ENCODE data around the gene OGFOD2. TPM values are rescaled to one million over a fixed set of nuclear protein-coding genes. Genes with fewer than 3 reads are reported as not detected.
"Not testable (repeated sequence)": the region's sequence is repeated elsewhere in the genome, so short reads cannot be mapped to it uniquely, and the experiment has no call there.

Gene OGFOD2
- total RNA-seq, 1 donor from 2014 or later: 9.1 TPM

DNA sequence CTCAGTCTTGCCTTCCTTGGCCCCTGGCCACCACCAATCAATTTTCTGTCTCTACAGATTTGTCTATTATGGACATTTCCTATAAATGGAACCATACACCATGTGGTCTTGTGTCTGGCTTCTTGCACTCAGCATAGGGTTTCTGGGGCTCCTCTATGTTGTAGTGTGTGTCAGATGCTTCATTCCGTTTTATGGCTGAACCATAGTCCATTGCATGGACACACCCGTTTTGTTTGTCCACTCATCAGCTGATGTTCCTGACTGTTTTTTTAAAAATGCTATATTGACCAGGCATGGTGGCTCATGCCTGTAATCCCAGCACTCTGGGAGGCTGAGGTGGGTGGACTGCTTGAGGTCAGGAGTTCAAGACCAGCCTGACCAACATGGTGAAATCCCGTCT is 26.4 kb downstream of the OGFOD2 start:
- no peak for DNase-seq (ENCODE audit: low read depth, low spot score)

DNA sequence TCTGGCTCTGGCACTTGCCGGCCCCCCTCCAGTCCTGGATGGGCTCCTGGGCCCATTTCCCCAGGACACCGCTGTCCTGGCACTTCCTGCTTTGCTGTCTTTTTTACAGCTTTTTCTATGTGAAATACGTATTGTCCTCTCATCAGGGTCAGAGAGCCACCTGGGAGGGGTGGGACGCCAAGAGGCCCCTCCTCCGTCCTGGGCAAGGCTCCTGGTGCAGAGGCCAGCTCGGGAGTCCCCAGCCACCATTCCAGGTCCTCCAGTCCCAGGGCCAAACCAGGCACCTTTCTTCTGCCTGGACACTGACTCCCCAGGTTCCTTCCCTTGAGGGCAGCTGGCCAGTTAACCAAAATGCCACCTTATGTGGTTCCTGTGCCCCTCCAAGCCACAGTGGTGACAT is 28.2 kb downstream of the OGFOD2 start:
- DNase-seq (ENCODE audit: low read depth, low spot score): no peak

GRCh38 chr12:123004287-123004686 is 29.2 kb downstream of the OGFOD2 start:
- DNase-seq (ENCODE audit: low read depth, low spot score): no peak

DNA sequence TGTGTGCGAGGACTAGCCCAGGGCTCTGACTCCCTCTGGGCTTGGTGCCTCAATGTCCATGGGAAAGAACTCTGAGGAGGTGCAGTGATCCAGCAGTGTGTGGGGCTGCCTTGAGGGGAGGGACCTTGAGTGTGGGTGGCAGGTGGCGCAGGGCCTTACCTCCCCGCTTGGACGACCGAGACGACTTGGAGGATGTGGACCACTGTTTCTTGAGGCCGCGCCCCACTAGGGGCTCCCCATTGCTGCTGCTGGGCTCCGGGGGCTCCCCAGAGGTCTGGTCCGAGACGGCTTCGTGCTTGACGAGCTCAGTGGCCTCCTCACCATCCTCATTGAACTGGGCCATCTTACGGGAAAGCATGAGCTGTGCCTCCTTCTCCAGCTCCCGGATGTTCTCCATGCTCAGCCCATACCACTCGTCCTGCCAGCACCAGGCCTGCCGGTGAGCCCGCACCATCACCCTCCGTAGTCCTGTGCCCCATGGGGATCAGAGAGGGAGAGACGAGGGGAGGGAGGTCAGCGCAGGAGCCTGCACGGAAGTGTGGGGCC is 30.1 kb downstream of the OGFOD2 start:
- DNase-seq (ENCODE audit: low read depth, low spot score): no peak

GRCh38 chr12:123006977-123007376 is 31.9 kb downstream of the OGFOD2 start:
- DNase-seq (ENCODE audit: low read depth, low spot score): no peak

DNA sequence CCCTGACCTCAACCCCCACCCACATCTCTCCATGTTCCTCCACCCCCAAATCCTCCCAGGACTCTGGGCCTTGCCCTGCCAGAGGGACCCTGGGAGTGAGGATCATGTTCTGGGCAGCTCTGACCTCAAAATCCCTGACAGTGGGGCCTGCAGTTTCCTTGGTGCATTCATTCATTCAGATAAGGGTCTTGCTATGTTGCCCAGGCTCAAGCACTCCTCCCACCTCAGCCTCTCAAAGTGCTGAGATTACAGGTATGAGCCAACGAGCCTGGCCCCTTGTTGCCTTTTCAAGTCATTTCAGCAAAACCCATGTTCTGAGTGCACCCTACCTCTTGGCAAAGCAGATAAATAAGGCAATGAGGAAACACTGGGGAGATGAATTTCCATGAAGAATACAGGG is 35.1 kb downstream of the OGFOD2 start:
- no peak for DNase-seq (ENCODE audit: low read depth, low spot score)

DNA sequence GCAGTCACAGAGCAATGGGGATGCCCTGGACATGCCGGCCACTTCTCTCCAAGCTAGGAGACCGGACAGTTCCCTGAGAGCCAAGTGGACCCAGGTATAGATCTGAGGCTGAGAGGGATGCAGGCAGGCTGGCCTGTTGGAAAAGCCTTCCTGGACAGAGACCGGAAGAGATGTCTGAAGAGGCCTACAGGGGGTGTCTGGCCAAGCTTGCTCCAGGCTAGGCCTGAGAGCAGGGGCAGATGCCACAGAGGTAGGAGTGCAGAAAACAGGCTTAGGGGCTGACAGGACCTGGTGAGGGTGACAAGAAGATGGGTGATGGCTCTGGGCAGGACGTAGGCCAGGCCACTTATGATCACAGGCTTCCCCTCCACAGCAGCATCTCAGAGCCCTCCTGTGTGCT is 35.6 kb downstream of the OGFOD2 start:
- DNase-seq (ENCODE audit: low read depth, low spot score): no peak

GRCh38 chr12:123011701-123012100 is 36.7 kb downstream of the OGFOD2 start:
- no peak for DNase-seq (ENCODE audit: low read depth, low spot score)

- no peak for DNase-seq (ENCODE audit: low read depth, low spot score)
These were observed 38.4 kb downstream of the OGFOD2 start for GRCh38 chr12:123013185-123014095.

DNA sequence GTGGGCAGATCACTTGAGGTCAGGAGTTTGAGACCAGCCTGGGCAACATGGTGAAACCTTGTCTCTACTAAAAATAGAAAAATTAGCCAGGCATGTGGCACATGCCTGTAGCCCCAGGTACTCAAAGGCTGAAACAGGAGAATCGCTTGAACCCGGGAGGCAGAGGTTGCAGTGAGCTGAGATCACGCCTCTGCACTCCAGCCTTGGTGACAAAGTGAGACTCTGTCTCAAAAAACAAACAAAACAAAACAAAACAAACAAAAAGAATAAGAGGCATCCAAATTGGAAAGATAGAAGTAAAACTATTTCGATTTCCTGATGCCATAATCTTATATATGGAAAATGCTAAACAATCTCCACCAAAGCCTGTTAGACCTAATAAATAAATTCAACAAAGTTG is 39.4 kb downstream of the OGFOD2 start:
- not testable (repeated sequence) for DNase-seq (ENCODE audit: low read depth, low spot score)

DNA sequence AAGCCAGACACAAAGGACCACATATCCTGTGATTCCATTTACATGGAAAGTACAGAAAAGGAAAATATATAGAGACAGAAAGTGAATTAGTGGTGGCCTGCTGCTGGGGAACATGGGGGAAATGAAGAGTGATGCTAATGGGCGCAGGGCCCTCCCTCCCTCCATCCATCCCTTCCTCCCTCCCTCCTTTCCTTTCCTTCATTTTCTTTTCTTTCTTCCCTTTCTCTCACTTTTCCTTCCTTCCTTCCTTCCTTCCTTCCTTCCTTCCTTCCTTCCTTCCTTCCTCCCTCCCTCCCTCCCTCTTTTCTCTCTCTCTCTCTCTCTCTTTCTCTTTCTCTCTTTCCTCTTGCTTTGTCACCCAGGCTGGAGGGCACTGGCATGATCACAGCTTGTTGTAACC is 42.7 kb downstream of the OGFOD2 start:
- no peak for DNase-seq (ENCODE audit: low read depth, low spot score)

DNA sequence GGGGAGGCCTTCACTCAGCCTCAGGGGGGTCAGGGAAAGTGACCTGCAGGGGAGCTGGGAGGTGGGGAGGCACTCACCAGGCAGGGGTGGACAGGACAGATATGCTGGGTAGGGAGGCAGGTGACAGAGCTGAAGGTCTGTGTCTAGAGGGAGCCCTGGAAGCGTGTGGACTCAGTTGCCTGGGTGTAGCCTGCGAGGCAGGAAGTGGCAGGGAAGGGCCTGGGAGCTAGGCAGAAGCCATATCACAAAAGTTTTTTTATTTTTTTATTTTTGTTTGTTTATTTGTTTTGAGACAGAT is 44.7 kb downstream of the OGFOD2 start:
- no peak for DNase-seq (ENCODE audit: low read depth, low spot score)

GRCh38 chr12:123021688-123022604 is 46.9 kb downstream of the OGFOD2 start:
- DNase-seq (ENCODE audit: low read depth, low spot score): no peak

DNA sequence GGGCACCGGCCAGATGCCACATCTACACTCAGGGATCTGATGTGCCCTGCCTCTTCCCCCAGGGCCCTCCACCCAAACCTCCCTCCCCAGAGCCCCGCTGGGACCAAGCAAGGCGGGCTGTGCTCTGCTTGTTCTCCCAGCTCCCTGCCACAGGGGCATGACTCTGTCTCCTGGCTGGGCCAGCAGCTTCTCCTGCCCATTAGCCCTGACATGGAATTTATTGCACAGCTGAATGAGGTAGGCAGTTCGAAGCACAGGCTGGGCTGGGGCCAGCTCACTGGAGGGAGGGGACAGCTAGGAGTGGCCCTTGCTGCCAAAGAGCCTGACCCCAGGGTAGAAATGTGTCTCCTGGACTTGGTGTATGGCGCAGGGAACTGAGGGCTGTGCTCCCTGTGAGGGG is 47.8 kb downstream of the OGFOD2 start:
- no peak for DNase-seq (ENCODE audit: low read depth, low spot score)

GRCh38 chr12:123024819-123025391 is 49.9 kb downstream of the OGFOD2 start:
- DNase-seq (ENCODE audit: low read depth, low spot score): no peak

- DNase-seq (ENCODE audit: low read depth, low spot score): no peak
These were observed 51.2 kb downstream of the OGFOD2 start for GRCh38 chr12:123026094-123026853.

DNA sequence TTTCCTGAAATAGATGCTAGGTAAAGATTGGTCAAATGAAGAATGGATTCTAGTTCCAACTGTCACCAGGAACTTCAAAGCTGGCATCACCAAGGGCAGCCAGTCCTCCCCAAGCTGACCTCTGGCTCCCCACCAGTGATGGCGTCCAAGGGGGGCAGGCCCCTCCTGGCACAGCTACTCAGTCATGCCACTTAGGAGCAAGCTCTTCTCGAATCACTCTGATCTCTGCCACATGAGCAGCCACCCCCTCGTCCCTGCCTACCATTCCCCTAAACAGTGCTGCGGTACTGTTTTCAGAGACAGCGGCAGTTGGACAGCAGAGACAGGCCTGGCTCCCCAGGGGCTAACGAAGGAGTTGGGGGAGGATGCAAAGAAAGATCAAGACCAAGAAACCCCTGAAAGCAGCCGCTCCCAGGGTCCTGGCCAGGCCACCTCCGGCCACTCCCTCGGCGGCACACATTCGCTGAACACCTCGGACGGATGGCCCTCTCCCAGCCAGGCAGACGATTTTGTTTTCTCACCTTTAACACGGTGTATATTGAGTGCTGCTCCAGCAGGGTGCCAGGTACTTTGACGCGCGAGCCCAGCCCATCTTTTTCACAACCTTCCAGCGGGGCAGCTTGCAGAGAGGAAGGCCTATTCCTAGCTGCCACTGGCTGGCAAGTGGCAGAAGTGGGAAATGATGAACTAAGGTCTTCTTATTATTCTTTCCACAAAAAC is 52.8 kb downstream of the OGFOD2 start:
- no peak for DNase-seq (ENCODE audit: low read depth, low spot score)

DNA sequence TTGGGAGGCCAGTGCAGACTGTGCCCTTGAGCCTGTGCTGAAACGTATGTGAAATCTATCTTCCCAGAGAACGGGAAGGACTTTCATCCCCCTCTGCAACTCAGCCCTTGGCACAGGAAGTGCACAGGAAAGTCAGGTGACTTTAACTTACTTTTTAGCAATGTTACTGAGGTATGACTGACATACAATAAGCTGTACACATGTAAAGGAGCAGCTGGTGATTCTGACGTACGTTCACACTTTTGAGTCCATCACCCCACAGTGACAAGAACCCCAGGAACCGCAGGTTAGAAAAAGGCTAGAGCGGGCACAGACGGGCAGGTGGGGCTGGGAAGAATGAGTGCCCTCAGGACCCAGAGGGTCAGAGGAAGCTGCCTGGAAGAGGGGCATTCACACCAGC is 53.4 kb downstream of the OGFOD2 start:
- DNase-seq (ENCODE audit: low read depth, low spot score): no peak

- DNase-seq (ENCODE audit: low read depth, low spot score): no peak
These were observed 54.5 kb downstream of the OGFOD2 start for GRCh38 chr12:123029550-123029949.

Measured in pulmonary artery endothelial cell (primary cell).